ENCODE measurements around the gene LRRIQ1.

DNA sequence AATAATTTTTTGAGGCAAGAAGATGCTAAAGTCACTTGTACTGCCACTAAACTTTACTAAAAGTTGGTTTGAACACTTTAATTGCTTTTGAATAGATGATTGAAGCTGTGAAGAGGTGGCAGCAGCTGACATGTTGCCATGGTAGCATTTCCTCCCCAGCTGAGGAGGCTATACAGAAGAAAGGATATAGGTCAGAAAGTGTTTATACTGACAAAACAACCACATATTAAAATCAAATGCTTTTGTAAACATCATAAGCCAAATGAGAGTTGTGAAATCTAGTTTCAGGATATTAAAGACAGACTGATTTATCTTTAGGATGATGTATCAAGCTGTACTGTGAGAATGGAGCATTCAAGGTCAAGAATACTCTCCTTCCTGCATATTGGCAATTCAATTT lies 41.7 kb upstream of the LRRIQ1 start:
- TF ChIP-seq CTCF (conservative IDR thresholded peaks at IDR 0.05; ENCODE audit: low read depth, low read length) = no peak
- TF ChIP-seq EZH2 (IDR thresholded peaks at IDR 0.05; ENCODE audit: borderline replicate concordance, low read depth, low read length, poor library complexity, severe bottlenecking) = no peak
